ENCODE results near the gene ITGB4. TPM values are rescaled to one million over a fixed set of nuclear protein-coding genes. Genes with fewer than 3 reads are reported as not detected.

ITGB4 gene
- total RNA-seq, 4 donors from 2014 or later = 36.5 to 57.4 (median 46.6) TPM

- H3K4me1 ChIP-seq = peaks cover 16 to 34% (median 26%) of the 10 kb centered on the region in 4 donors
Observed at GRCh38 chr17:75722076-75722475, 817 bp downstream of the ITGB4 start.

GRCh38 chr17:75722542-75723095, 1.4 kb downstream of the ITGB4 start:
- H3K27ac ChIP-seq (replicated peaks in 1 of 4) = peak overlapping the region; percentile 61 to 84 (median 75)
- H3K4me1 ChIP-seq = peaks cover 16 to 34% (median 26%) of the 10 kb centered on the region in 4 donors
- peak overlapping the region; percentile 50 to 66 (median 54) for H3K4me3 ChIP-seq
- peaks cover 6 to 57% (median 20%) of the 10 kb centered on the region in 4 donors for H3K27me3 ChIP-seq
- H3K9me3 ChIP-seq = no peaks in the 10 kb centered on the region
- peaks cover 0 to 31% (median 0%) of the 10 kb centered on the region in 4 donors for H3K36me3 ChIP-seq
- intact Hi-C loops (cut with DNase I) = no loop called here
- WGBS = 84% methylated on average over 9 of the region's 9 CpGs
- DNase-seq (ENCODE audit: extremely low spot score) = no peak
- TF ChIP-seq POLR2AphosphoS5 (IDR thresholded peaks at IDR 0.05) (no peak), POLR2A (IDR thresholded peaks at IDR 0.05; ENCODE audit: low read depth) (no peak), EP300 (IDR thresholded peaks at IDR 0.05) (no peak), CTCF (IDR thresholded peaks at IDR 0.05) (no peak)

More at GRCh38 chr17:75722076-75722475, 817 bp downstream of the ITGB4 start:
- H3K9me3 ChIP-seq = no peaks in the 10 kb centered on the region
- peaks cover 6 to 62% (median 20%) of the 10 kb centered on the region in 4 donors for H3K27me3 ChIP-seq
- WGBS = 83% methylated on average over 4 of the region's 5 CpGs
- TF ChIP-seq EP300 (IDR thresholded peaks at IDR 0.05) = no peak
- TF ChIP-seq POLR2A (IDR thresholded peaks at IDR 0.05; ENCODE audit: low read depth) = no peak
- no peak for TF ChIP-seq POLR2AphosphoS5 (IDR thresholded peaks at IDR 0.05)
- no peak for TF ChIP-seq CTCF (IDR thresholded peaks at IDR 0.05)
- H3K36me3 ChIP-seq = peaks cover 0 to 26% (median 0%) of the 10 kb centered on the region in 4 donors
- peak overlapping the region; percentile 61 to 84 (median 75) for H3K27ac ChIP-seq (replicated peaks in 1 of 4)
- DNase-seq (ENCODE audit: extremely low spot score) = no peak
- peak overlapping the region; percentile 50 to 66 (median 54) for H3K4me3 ChIP-seq
- intact Hi-C loops (cut with DNase I) = no loop called here

GRCh38 chr17:75723171-75723930, 2.1 kb downstream of the ITGB4 start:
- Histone ChIP-seq H3K4me3 (peak overlapping the region; percentile 50 to 66 (median 54)), H3K36me3 (peaks cover 0 to 39% (median 0%) of the 10 kb centered on the region in 4 donors), H3K4me1 (peaks cover 16 to 34% (median 26%) of the 10 kb centered on the region in 4 donors), H3K27ac (replicated peaks in 1 of 4) (peak overlapping the region; percentile 61 to 84 (median 75)), H3K27me3 (peaks cover 6 to 57% (median 20%) of the 10 kb centered on the region in 4 donors), H3K9me3 (no peaks in the 10 kb centered on the region)
- WGBS = 84% methylated on average over 10 of the region's 18 CpGs
- intact Hi-C loops (cut with DNase I) = no loop called here
- TF ChIP-seq POLR2AphosphoS5 (IDR thresholded peaks at IDR 0.05) (peak; percentile 13 to 50), POLR2A (IDR thresholded peaks at IDR 0.05; ENCODE audit: low read depth) (no peak)
- no peak for DNase-seq (ENCODE audit: extremely low spot score)

- Histone ChIP-seq H3K4me3 (peak overlapping the region in 1 of 4 donors; percentile 1), H3K9me3 (no peaks in the 10 kb centered on the region), H3K4me1 (peaks cover 16 to 34% (median 26%) of the 10 kb centered on the region in 4 donors), H3K27me3 (peaks cover 6 to 57% (median 20%) of the 10 kb centered on the region in 4 donors), H3K36me3 (peaks cover 0 to 43% (median 0%) of the 10 kb centered on the region in 4 donors), H3K27ac (replicated peaks in 1 of 4) (peak overlapping the region; percentile 39 to 73 (median 58))
- no peak for DNase-seq (ENCODE audit: extremely low spot score)
- intact Hi-C loops (cut with DNase I) = no loop called here
- TF ChIP-seq EP300 (IDR thresholded peaks at IDR 0.05) (no peak), POLR2A (IDR thresholded peaks at IDR 0.05; ENCODE audit: low read depth) (no peak), CTCF (IDR thresholded peaks at IDR 0.05) (no peak)
- WGBS = 97% methylated on average over 5 of the region's 23 CpGs
Observed at GRCh38 chr17:75724016-75725003, 3.1 kb downstream of the ITGB4 start.

Measured in esophagus muscularis mucosa (tissue), 4 donors.